Prostate gland (tissue), 2 donors: ENCODE measurements around the gene PDE1C.

Experiments
- POLR2A ChIP-seq: fragments of 450-650 bp; IDR thresholded peaks from one replicate; pipeline ENCODE4 v1.6.1; 2016; ENCODE audit warnings: antibody characterized with exemption, mild to moderate bottlenecking
- POLR2AphosphoS5 ChIP-seq: sonication (generic); formaldehyde crosslinking; IDR thresholded peaks from one replicate; pipeline ENCODE4 v1.6.1; 2017; ENCODE audit warnings: antibody characterized with exemption
- TF ChIP-seq, protein P1 (sequence below), 4 experiments: fragments of 200-600 bp in 2 of 4; fragments of 450-650 bp in 2 of 4; sonication (generic) in 2 of 4; IDR thresholded peaks; 1 replicate in 3 of 4; 2 replicates in 1 of 4; pipeline ENCODE4 v1.5.1; 2016 to 2019; ENCODE audit warnings: antibody characterized with exemption in 4 of 4, mild to moderate bottlenecking in 2 of 4, moderate library complexity in 2 of 4

DNA sequence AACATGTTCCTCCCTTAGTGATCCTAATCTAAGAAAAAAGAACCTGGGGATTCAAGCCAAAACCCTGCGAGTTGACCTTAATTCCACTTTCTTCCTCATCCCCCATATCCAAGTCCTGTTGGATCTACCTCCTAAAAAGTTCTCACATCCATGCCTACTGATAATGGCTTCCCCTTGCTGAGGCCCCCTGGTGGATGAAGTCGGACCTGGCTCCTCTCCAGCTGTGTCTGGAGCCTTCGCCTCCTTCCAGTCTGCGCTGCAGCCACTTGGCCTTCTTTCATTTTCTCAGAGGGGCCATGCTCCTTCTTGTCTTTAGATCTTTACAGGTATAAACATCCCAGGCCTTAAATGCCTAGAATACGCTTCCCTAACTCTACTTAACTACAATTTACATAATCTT, 8.1 kb downstream of the PDE1C start:
- TF ChIP-seq POLR2AphosphoS5 (no peak), POLR2A (no peak)
- TF ChIP-seq, protein P1, sequence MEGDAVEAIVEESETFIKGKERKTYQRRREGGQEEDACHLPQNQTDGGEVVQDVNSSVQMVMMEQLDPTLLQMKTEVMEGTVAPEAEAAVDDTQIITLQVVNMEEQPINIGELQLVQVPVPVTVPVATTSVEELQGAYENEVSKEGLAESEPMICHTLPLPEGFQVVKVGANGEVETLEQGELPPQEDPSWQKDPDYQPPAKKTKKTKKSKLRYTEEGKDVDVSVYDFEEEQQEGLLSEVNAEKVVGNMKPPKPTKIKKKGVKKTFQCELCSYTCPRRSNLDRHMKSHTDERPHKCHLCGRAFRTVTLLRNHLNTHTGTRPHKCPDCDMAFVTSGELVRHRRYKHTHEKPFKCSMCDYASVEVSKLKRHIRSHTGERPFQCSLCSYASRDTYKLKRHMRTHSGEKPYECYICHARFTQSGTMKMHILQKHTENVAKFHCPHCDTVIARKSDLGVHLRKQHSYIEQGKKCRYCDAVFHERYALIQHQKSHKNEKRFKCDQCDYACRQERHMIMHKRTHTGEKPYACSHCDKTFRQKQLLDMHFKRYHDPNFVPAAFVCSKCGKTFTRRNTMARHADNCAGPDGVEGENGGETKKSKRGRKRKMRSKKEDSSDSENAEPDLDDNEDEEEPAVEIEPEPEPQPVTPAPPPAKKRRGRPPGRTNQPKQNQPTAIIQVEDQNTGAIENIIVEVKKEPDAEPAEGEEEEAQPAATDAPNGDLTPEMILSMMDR (IDR thresholded peaks at IDR 0.05), result peak in 2 of 4 experiments; percentile 12 to 38
